HG03457 (cell line): ENCODE data around the gene DAPK2.

Experiments
- ATAC-seq: cut with Tn5 transposase; IDR thresholded peaks from one replicate; pipeline ENCODE4 v1.9.1; 2021; ENCODE audit warnings: moderate number of reproducible peaks; ENCODE audit not compliant: unreplicated experiment

The DAPK2 gene

DNA sequence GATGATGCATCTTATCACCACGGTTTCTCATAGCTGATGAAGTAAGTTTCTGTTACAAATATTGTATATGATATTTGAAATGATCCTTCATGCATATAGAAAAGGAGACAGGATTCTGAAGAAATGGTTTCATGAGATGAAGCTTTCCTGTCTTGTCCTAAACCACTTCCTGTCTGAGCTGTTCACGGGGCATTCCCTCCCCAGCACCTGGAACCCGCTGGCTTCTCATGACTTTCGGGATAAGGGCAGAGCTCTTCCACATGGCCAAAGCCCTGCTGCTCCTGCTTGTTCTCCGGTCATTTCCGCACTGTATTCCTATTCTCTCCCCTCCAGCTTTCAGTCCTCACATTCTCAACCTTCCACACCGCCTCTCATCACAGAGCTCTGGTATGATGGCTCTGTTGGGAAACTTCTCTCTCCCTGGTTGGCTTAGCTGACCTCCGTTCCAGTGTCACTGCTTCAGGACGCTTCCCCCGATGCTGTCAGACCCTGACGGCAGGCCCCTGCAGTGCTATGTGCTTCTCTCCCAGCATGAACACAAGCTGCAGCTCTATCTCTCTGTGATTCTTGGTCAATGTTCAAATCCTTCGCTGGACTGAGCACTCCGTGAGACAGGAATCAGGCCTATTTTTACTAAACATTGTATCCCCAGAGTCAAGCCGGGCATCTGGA lies 125.6 kb downstream of the DAPK2 start:
- no peak for ATAC-seq

DNA sequence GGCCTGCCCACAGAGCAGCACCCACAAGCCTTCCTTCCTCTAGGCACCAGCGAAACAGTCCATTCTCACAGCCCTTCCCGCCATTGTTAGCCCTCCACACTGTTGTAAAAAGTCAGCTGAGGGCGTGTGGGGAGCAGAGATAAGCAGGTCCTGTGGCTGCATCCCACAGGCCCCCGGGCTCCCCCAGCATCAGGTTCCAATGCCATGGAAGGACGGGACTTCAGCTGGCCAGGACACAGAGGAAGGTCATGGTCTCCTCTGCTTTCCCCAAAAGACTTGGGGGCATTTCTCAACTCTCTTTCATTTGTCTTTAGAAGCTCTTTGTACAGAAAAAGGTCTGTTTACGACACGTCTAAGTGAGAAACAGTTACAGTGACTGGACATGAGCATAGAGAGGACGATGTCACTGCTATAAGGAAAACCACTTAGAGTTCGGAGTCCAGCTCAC lies 127.4 kb downstream of the DAPK2 start:
- no peak for ATAC-seq

DNA sequence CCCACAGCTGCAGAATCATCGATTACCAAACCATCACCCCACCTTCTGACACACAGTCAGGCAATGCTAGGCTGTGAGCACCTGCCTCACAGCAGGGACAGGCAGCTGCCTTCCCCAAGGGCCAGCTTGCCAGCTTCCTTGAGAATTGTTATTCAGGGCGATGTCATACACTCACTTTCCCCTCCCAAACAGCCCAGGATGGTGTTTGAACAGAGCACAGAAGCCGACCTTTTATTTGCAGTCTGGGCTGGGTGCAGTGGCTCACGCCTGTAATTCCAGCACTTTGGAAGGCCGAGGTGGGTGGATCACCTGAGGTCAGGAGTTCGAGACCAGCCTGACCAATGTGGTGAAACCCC lies 128.0 kb downstream of the DAPK2 start:
- ATAC-seq: no peak

DNA sequence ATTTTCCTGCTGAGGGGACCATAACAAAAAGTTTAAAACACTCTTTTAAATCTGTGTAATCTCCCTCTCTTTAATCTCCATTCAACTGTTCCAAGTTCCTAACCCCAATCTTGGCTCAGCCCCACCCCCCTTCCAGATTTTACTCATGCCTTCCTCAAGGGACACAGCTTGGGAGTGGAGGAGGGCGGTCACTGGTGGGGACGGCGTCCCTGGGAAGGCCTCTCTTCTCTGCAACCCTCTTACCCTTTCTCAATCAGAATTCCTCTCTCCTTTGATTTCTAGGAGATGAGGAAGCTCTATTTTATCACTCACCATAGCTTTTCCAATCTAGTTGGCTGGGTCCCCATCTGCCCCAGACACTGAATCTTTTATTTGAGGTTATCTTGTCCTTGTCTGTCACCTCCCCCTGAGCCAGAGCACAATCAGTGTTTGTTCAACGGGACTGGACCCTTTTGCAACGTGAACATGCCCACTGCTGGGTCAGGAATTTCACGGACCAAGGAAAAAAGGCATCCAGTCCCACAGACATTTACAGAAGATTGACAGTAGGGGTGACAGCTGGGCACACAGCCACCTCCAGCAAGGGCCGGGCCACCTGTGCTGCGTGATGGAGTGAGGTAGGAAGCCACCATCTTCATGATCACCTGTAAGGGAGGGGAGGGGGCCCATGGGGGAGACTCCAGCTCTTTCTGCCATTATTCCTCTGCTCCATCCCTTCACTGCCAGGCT lies 128.5 kb downstream of the DAPK2 start:
- no peak for ATAC-seq

DNA sequence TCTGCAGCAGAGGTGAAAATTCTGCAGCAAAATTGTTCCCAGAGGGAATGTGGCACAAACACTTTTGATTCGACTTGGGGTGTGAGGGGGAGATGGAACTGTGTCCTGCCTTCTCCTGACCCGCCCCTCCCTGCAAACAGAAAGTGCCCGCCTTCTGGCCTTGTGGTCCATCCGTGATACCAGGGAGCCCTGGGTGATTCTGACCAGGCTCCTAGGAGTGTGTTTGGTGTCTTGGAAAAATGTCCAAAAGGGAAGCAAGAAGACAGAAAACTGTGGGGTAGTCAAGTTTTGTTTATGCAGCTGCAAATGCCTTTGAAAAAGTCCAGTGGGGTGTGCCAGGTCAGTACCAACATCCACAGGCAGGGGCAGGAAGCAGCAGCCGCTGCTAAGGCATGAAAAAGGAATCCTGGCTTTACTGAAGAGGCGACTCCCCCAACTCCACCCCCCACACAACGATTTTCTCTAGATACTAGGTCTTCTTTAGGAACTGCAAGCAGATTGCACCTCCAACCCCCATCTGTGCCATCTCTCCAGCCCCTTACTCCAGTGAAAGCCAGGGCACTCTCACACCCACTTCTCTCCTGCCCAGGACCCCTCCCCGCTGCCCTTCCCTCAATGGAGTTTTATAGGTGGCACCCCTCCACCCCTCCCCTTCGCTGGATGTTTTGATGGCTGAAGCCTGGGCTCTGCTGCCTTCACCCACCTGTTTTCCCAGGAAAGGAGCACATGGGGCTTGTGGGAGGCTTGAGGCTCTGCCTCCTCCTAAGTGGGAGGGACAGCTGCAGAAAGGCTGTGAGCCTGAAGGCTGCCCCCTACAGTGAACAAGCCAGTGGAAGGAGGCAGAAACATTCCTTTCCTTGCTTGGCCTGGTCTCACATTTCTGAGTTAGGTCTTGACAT lies 130.2 kb downstream of the DAPK2 start:
- no peak for ATAC-seq

DNA sequence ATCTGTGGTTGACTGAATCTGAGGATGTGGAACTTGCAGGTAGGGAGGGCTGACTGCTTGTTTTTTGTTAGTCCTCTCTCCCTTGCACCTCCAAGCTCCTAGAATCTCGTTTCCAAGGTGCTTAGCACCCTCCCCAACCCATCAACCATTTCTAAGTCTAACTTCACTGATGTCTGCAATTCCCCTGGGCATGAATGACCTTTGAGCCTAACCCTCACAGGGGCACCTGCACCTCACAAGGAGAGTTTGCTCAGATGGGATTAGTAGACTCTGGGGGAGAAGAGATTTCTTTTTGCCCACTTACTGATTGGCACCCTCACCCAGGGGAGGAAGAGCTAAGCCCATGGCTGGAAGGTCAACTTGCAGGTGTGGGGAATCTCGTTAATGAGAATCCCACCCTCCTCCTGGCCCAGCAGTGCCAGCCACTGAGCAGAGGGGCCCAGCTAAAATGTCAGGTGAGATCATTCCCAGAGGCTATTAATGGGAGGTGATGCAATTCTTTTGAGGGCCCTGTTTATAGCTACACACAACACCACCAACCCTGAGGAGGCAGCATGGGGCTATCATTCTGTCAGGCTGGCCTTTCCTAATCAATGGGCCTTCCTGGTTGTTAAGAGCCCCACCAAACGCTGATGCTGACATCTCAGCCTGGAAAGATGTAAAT lies 130.9 kb downstream of the DAPK2 start:
- no peak for ATAC-seq

DNA sequence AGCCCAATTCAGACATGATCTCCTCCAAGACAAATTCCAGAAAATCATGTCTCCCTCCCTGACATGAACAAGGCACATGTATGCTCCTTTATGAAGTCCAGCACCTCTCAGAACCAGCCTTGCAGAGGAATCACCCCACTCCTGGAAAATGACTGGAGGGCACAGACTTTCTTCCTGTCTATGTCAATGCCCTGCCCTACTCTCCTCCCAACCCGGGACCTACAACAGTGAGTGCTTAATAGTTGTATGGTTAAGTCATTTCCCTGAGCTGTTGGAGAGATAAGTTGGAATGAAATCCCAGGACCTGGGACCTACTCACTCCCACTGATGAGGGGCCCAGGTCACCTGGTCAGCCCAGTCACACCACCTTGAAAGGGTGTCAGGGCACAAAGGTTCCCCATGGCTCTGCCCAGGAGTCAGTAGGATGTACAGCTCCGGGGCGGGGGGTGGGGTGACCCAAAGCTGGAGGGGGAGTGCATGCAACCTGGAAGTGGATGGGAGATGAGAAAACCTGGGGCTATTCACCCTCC lies 132.4 kb downstream of the DAPK2 start:
- no peak for ATAC-seq

DNA sequence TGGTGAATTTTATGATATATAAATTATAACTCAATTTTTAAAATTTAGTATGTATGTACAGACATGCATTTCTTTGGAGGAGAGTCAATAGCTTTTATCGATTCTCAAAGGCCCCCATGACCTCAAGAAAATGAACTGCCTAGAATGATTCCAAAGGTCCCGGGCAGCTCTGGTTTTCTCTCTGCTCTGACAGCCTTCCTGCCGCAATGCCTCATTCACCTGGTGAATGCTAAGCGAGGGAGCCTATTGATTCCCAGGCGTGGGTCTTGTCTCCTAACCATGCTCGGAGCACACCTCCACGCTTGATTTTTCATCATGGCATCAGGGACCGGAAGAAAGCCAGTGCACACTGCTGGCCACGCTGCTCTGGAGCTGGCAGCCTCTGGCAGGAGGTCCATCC lies 132.9 kb downstream of the DAPK2 start:
- no peak for ATAC-seq

DNA sequence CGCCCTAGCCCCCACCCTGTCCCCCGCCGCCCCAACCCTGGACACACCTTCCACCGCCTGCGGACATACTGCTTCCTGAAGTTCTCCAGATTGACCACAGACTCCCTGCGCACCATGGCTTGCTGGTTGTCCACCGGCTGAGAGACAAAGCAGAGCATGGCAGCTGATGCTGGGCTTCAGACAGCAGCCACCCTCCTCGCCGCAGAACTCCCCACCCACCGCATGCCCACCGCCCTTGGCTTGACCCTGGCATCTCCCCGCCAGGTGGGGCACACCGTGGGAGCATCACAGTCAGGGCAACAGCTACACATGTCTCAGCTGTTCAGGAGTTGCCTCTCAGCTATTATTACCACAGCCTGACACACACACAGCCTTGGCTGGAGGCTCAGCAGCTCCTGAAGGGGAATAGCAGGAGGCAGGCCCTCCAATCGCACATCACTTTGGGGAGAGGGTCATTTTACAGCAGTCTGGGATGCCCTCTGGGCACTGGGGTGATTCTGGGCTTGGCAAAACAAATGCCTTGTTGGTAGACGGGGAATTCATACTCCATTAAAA lies 134.1 kb downstream of the DAPK2 start:
- no peak for ATAC-seq

DNA sequence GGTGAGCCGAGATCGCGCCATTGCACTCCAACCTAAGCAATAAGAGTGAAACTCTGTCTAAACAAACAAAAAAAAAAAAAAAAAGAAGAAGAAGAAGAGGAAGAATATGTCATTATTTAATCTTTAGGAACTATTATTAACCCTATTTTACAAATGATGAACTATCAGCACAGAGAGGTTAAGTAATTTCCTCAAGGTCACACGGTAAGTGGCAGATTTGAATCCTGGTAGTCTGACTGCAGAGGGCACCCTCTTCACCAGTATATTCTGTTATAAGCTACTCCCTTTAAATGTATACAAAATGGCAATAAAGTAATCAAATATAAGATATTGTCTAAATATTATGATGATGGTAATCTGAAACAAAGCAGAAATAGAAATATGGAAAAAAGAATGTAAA lies 135.1 kb downstream of the DAPK2 start:
- no peak for ATAC-seq

DNA sequence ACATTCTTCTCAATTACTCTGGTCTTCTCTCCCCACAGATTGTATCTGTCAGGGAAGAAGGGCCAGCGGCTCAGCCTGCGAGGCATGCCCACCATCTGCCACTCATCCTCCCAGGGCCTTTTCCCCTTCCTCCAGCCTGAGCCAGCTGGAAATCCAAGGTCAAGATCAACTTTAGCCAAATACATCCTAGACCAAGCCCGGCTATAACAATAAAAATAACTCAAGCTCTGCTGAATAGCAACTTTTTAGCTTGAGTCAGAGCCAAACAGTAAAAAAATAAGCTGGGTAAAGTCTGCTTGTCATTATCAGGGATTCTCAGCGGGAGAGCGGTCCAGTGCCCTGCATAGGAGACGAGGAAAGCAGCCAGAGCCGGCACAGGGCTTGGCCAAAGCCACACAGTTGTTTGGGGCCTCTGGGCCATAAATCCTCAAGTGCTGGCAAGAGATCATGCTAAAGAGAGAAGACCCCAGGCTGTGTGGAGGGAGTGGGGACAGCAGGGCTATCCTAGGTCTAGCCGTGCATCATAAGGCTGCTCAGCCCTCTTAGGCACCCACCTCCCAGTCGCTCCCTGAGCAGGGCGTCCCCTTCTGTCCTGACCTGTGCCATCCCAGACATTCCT lies 136.4 kb downstream of the DAPK2 start:
- ATAC-seq: no peak

DNA sequence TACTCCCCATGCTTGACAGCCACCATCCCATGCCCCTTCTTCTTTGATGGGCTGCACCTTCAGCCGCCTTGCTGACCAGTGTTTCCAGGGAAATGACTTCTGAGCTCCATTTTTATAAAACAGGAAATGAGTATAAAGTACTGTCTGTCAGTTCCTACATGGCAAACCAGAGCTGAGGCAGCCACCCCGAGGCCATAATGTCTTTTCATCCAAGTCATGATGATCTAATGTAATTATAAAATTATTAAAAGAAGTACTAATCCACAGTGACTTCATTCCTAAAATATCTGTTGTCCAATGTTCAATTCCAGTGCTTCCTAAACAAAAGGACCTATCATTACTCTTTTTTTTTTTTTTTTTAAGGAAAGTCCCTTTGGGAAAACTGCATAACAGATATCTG lies 137.3 kb downstream of the DAPK2 start:
- ATAC-seq: no peak

DNA sequence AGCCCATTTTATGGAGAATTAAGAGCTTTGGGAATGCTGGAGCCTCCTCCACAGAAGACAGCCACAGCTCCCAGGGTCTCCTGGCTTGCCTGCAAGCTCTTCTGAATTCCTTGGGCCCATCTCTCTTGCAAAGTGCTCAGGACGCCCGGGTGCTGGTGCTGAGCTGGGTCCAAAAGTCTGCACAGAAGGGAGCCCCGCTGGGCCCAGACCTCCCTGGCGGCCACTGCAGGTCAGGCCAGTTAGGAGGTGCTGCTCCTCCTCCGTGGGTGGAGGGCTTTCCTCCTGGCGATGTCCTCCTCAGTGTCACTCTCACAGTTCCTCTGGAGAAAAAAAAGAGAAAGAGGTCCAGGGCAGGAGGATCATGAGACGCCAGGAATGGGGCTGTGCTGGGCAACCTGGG lies 138.0 kb downstream of the DAPK2 start:
- no peak for ATAC-seq

DNA sequence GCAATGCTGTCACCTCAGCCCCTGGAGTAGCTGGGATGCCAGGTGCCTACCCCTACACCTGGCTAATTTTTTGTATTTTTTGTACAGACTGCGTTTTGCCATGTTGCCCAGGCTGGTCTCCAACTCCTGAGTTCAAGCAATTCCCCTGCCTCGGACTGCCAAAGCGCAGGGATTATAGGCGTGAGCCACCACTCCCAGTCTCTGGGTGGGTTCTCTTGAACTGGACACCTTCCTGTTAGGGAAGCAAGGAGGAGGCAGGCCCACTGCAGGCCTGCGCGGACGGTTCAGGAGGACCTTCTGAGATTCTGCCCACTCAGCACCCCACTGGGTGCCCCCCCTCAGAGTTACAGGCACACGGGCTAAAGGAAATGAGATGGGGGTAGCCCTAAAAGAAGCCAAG lies 138.8 kb downstream of the DAPK2 start:
- ATAC-seq: no peak

DNA sequence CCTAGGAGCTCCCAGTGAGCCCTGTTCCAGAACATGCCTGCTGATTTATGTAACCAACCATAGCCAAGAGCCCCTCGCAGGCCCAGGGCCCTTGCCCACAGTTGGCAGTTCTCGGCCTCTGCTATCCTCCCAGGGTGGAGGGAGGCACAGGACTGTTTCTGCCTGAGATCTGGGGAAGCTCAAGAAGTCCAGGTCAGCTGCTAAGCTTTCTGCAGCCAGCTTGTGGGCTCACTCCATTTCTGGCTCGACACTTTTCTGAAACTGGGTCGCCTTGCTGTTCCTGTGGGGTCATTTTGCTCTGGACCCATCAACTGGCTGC lies 140.1 kb downstream of the DAPK2 start:
- no peak for ATAC-seq

DNA sequence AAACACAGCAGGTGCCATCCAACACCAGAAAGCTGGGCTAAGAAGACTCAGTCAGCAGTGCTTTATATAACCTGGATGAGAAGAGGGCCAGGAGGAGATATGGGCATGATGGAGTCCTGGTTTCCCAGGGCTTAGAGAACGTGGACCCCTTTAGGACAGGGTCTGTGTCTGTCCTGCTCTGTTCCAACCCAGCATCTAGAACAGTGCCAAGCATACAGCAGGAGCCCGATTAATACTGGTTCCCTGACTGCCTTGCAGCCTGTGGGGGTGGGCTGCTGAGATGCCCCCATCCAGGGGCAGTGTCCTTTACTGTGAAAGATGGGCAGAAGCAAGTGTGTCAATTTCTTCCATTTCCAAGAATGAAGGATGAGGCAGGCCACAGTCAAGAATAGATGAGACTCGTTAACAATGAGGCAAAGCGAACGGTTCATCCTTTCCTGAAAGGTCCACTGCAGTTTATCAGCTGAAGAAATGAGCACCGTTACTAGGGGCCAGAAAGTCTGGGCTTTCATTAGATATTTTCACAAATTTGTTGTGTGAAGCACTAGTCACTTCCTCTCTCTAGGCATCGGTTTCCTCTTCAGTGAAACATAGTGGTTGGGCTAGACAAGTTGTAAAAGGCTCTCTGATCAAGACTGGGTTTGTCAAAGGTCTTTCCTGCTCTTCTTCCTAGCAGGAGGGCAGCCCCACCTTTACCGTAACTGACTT lies 140.6 kb downstream of the DAPK2 start:
- ATAC-seq: no peak

DNA sequence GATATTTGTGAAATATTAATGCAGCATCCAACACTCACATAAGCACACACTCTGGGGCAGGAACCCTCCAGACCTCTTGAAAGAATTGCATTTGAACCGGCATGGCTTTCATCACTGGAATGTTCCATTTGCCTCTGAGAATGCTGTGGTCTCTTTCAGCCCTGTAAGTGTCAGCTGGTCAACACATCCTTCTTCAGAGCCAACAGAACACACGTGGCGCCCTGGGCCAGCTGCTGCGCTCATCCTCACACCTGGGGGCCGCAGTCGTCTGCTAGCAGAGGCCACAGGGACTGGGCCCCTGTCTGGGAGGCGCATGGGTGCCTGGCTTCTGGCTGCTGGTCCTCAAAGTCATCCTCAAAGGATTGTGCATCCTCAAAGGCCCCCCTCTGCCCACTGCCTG lies 141.2 kb downstream of the DAPK2 start:
- ATAC-seq: no peak

DNA sequence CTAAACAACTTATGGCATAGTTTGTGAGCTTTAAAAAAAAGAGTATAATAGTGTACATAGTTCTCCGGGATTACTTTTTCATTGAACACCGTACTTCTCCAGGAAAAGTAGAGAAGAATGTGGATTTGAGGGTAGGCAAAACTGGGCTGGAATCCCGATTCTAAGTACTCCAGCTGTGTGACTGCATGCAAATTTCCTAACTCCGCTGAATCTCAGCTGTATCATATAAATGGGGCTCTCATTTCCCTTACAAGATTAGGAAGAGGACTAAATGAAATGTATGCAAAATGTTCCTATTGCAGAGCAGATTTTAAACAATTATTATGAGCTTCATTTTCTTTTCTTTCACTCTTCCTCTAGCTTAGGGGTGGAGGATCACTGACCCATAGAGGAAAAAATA lies 142.2 kb downstream of the DAPK2 start:
- no peak for ATAC-seq

DNA sequence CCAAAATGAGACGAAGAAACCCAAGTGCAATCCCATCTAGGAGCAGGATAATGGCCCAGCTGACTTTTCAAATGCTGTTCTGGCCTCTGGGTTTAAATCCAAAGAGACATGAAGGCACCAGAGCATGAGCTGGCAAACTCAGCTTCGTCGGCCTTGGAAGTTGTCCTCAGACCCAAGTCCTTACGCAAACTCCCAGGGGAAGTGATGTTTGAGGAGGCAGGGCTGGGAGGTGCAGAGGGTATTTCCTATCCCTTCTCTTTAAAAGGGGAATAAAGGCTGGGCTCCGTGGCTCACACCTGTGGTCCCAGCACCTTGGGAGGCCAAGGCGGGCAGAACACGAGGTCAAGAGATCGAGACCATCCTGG lies 143.6 kb downstream of the DAPK2 start:
- no peak for ATAC-seq
